K562 (cell line): ENCODE data around the gene SLC31A2. TPM values are rescaled to one million over a fixed set of nuclear protein-coding genes. Genes with fewer than 3 reads are reported as not detected.

ENCODE experiments used
- ARID2 ChIP-seq: fragments of 450-650 bp; IDR thresholded peaks from 2 replicates; pipeline ENCODE4 v1.6.1; 2017; ENCODE audit warnings: antibody characterized with exemption, mild to moderate bottlenecking
- CCNT2 ChIP-seq: IDR thresholded peaks from 2 replicates; pipeline ENCODE4 v1.6.1; 2011; ENCODE audit warnings: borderline replicate concordance, low read depth, mild to moderate bottlenecking, moderate library complexity, mixed read lengths, low read length; ENCODE audit not compliant: insufficient read length; ENCODE audit errors: extremely low read depth
- EHMT2 ChIP-seq: fragments of 450-650 bp; IDR thresholded peaks from 2 replicates; pipeline ENCODE4 v1.6.1; 2018; ENCODE audit warnings: antibody characterized with exemption
- HLTF ChIP-seq: fragments of 450-650 bp; IDR thresholded peaks from 2 replicates; pipeline ENCODE4 v1.6.1; 2016
- HNRNPL ChIP-seq: fragments of 200-400 bp; formaldehyde crosslinking; IDR thresholded peaks from 2 replicates; pipeline ENCODE4 v1.6.1; 2017; ENCODE audit warnings: low read depth, mild to moderate bottlenecking, low read length
- MIER1 ChIP-seq: fragments of 450-650 bp; IDR thresholded peaks from 2 replicates; pipeline ENCODE4 v1.6.1; 2016; ENCODE audit warnings: antibody characterized with exemption, mild to moderate bottlenecking, low read depth
- NCOA2 ChIP-seq, 2 experiments: fragments of 450-650 bp; IDR thresholded peaks; 2 replicates each; pipeline ENCODE4 v1.6.1; 2018; ENCODE audit warnings: mild to moderate bottlenecking in 2 of 2, moderate library complexity in 1 of 2; ENCODE audit not compliant: partially characterized antibody in 2 of 2
- RBM39 ChIP-seq: fragments of 200-400 bp; formaldehyde crosslinking; optimal IDR thresholded peaks from 2 replicates; pipeline ENCODE3; 2018; ENCODE audit warnings: low read depth, low read length
- STAT5B ChIP-seq: fragments of 250-450 bp; sonication (Bioruptor Pico); IDR thresholded peaks from 2 replicates; pipeline ENCODE4 v1.8.0; 2021; ENCODE audit warnings: mild to moderate bottlenecking, inconsistent platforms
- TAF7 ChIP-seq: fragments of 450-650 bp; IDR thresholded peaks from 2 replicates; pipeline ENCODE4 v1.6.1; 2016; ENCODE audit warnings: missing genetic modification characterization, missing compliant biosample characterization
- ZNF282 ChIP-seq: sonication (generic); formaldehyde crosslinking; IDR thresholded peaks from 2 replicates; pipeline ENCODE4 v1.8.1; 2023; ENCODE audit warnings: missing genetic modification reagents
- ZNF316 ChIP-seq: fragments of 450-650 bp; IDR thresholded peaks from 2 replicates; pipeline ENCODE4 v1.6.1; 2016
- polyA plus RNA-seq, 8 experiments: library from polyadenylated mRNA; depleted of rRNA in 4 of 8; stranded (reverse) in 5 of 8; unstranded in 3 of 8; fragments of >200 nt; fragmentation: Nextera tagmentation in 2 of 8; fragmentation: Illumina TruSeq in 1 of 8; extraction: Ambion mirVana in 2 of 8; extraction: Trizol in 1 of 8; gene quantifications; 2 replicates each; pipeline versions ENCODE4 v1.2.1 to v1.2.3, GENCODE V29; 2011 to 2014; ENCODE audit warnings: inconsistent platforms in 1 of 8, missing spikeins in 1 of 8
- total RNA-seq, 7 experiments: library from RNA; depleted of rRNA in 6 of 7; stranded (reverse); fragments of >200 nt in 6 of 7; fragmentation: Illumina TruSeq in 2 of 7; extraction: Trizol in 2 of 7; gene quantifications; 2 replicates each; pipeline versions ENCODE4 v1.2.1 to v1.2.3, GENCODE V29; 2011 to 2021; ENCODE audit warnings: low replicate concordance in 1 of 7
- TF ChIP-seq, protein P1 (sequence below): sonication (generic); formaldehyde crosslinking; IDR thresholded peaks from 2 replicates; pipeline ENCODE4 v1.8.0; 2022; ENCODE audit warnings: mild to moderate bottlenecking, missing genetic modification reagents
- TF ChIP-seq, protein P2 (sequence below), 3 experiments: IDR thresholded peaks in 2 of 3; conservative IDR thresholded peaks in 1 of 3; 2 replicates each; pipeline ENCODE4 v1.5.1; 2011 to 2012; ENCODE audit warnings: low read length in 3 of 3, mild to moderate bottlenecking in 3 of 3, control low read depth in 2 of 3, improper control_type of control experiment in 1 of 3, inconsistent platforms in 1 of 3, low read depth in 1 of 3, mixed read lengths in 1 of 3, moderate library complexity in 1 of 3; ENCODE audit not compliant: insufficient read depth in 2 of 3
- TF ChIP-seq, protein P3 (sequence below): fragments of 250-450 bp; sonication (Bioruptor Pico); IDR thresholded peaks from 2 replicates; pipeline ENCODE4 v1.4.0; 2020; ENCODE audit warnings: mild to moderate bottlenecking
- TF ChIP-seq, protein P4 (sequence below): fragments of 450-650 bp; IDR thresholded peaks from 2 replicates; pipeline ENCODE4 v1.6.1; 2016; ENCODE audit warnings: mild to moderate bottlenecking
- TF ChIP-seq, protein P5 (sequence below): fragments of 250-450 bp; sonication (Bioruptor Pico); IDR thresholded peaks from 2 replicates; pipeline ENCODE4 v1.4.0; 2020; ENCODE audit warnings: mild to moderate bottlenecking, moderate library complexity, borderline replicate concordance

SLC31A2 gene
- total and polyA plus RNA-seq, 9 of the 15 experiments (the other 6 are each of a cell fraction or from before 2014, with no cell fraction given), result 1.5 to 4.3 (median 2.3) TPM

DNA sequence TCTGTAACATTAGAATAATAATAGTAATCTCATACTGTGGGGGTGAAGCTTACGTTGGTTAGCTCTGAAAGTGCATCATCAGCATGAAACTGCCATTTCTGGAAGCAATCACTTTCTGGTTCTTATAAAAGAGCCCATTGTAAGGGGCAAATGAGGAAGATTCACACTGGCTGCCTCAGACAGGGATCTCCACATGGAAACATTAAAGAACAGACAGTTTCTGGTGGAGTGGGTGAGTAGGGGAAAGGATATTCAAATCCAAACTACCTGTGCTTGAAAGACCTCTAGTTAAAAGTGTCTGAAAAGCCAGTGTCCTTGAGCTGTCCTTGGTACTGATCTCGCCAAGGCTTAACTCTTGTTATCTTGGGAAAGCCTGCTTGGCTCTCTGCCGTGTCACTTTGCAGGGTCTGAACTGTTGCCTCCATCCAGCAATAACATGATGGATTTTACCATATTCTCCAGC, 19.1 kb upstream of the SLC31A2 start (continued):
- TF ChIP-seq HLTF, result no peak
- no peak for TF ChIP-seq TAF7 (tag)
- TF ChIP-seq, protein P1, sequence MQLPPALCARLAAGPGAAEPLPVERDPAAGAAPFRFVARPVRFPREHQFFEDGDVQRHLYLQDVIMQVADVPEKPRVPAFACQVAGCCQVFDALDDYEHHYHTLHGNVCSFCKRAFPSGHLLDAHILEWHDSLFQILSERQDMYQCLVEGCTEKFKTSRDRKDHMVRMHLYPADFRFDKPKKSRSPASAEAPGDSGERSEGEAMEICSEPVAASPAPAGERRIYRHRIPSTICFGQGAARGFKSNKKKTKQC (CRISPR knock-in tag), result no peak
- TF ChIP-seq ZNF316, result peak; percentile 88
- TF ChIP-seq CCNT2, result no peak
- no peak for TF ChIP-seq ZNF282 (CRISPR knock-in tag)
- TF ChIP-seq, protein P2, sequence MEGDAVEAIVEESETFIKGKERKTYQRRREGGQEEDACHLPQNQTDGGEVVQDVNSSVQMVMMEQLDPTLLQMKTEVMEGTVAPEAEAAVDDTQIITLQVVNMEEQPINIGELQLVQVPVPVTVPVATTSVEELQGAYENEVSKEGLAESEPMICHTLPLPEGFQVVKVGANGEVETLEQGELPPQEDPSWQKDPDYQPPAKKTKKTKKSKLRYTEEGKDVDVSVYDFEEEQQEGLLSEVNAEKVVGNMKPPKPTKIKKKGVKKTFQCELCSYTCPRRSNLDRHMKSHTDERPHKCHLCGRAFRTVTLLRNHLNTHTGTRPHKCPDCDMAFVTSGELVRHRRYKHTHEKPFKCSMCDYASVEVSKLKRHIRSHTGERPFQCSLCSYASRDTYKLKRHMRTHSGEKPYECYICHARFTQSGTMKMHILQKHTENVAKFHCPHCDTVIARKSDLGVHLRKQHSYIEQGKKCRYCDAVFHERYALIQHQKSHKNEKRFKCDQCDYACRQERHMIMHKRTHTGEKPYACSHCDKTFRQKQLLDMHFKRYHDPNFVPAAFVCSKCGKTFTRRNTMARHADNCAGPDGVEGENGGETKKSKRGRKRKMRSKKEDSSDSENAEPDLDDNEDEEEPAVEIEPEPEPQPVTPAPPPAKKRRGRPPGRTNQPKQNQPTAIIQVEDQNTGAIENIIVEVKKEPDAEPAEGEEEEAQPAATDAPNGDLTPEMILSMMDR (IDR thresholded peaks at IDR 0.05 in 2 of 3, conservative IDR thresholded peaks at IDR 0.05 in 1 of 3; ENCODE audit: insufficient read depth in 2 of 3, low read depth in 1 of 3, low read length in 3 of 3), result no peak
- no peak for TF ChIP-seq HNRNPL
- no peak for TF ChIP-seq STAT5B (CRISPR knock-in tag)
- TF ChIP-seq, protein P3, sequence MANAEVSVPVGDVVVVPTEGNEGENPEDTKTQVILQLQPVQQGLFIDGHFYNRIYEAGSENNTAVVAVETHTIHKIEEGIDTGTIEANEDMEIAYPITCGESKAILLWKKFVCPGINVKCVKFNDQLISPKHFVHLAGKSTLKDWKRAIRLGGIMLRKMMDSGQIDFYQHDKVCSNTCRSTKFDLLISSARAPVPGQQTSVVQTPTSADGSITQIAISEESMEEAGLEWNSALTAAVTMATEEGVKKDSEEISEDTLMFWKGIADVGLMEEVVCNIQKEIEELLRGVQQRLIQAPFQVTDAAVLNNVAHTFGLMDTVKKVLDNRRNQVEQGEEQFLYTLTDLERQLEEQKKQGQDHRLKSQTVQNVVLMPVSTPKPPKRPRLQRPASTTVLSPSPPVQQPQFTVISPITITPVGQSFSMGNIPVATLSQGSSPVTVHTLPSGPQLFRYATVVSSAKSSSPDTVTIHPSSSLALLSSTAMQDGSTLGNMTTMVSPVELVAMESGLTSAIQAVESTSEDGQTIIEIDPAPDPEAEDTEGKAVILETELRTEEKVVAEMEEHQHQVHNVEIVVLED (CRISPR knock-in tag), result no peak
- TF ChIP-seq NCOA2 (IDR thresholded peaks at IDR 0.05; ENCODE audit: partially characterized antibody in 2 of 2), result no peak
- TF ChIP-seq, protein P4, sequence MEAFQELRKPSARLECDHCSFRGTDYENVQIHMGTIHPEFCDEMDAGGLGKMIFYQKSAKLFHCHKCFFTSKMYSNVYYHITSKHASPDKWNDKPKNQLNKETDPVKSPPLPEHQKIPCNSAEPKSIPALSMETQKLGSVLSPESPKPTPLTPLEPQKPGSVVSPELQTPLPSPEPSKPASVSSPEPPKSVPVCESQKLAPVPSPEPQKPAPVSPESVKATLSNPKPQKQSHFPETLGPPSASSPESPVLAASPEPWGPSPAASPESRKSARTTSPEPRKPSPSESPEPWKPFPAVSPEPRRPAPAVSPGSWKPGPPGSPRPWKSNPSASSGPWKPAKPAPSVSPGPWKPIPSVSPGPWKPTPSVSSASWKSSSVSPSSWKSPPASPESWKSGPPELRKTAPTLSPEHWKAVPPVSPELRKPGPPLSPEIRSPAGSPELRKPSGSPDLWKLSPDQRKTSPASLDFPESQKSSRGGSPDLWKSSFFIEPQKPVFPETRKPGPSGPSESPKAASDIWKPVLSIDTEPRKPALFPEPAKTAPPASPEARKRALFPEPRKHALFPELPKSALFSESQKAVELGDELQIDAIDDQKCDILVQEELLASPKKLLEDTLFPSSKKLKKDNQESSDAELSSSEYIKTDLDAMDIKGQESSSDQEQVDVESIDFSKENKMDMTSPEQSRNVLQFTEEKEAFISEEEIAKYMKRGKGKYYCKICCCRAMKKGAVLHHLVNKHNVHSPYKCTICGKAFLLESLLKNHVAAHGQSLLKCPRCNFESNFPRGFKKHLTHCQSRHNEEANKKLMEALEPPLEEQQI, result 0 out of 2 replicates have a peak, but pooled peaks have one; percentile 48
- TF ChIP-seq, protein P5, sequence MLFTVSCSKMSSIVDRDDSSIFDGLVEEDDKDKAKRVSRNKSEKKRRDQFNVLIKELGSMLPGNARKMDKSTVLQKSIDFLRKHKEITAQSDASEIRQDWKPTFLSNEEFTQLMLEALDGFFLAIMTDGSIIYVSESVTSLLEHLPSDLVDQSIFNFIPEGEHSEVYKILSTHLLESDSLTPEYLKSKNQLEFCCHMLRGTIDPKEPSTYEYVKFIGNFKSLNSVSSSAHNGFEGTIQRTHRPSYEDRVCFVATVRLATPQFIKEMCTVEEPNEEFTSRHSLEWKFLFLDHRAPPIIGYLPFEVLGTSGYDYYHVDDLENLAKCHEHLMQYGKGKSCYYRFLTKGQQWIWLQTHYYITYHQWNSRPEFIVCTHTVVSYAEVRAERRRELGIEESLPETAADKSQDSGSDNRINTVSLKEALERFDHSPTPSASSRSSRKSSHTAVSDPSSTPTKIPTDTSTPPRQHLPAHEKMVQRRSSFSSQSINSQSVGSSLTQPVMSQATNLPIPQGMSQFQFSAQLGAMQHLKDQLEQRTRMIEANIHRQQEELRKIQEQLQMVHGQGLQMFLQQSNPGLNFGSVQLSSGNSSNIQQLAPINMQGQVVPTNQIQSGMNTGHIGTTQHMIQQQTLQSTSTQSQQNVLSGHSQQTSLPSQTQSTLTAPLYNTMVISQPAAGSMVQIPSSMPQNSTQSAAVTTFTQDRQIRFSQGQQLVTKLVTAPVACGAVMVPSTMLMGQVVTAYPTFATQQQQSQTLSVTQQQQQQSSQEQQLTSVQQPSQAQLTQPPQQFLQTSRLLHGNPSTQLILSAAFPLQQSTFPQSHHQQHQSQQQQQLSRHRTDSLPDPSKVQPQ (CRISPR knock-in tag), result no peak
- TF ChIP-seq RBM39, result no peak
- TF ChIP-seq EHMT2, result peak; percentile 98
- no peak for TF ChIP-seq ARID2
- peak; percentile 94 for TF ChIP-seq MIER1
